Measurements from ENCODE around the gene HPCAL4.

DNA sequence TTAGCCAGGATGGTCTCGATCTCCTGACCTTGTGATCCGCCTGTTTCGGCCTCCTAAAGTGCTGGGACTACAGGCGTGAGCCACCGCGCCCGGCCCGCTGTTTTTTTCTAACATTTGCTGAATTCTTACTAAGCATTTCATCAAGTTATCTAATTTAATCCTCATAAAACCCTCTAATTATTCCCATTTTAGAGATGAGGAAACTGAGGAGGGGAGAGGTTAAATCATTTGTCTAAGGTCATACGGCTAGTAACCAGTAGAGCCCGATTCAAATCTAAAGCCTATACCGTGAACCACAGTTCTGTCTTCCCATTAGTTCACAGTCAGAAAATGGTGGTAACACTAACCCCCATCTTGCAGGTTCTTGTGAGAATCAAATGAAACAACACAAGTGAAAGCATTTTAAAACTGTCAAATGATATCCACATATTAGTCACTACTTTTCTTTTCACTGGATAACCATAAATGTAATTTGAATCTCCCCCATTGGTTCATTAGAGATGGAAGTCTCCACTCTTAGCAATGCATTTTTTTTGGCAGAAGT lies 62.4 kb downstream of the HPCAL4 start:
- TF ChIP-seq, protein P1, sequence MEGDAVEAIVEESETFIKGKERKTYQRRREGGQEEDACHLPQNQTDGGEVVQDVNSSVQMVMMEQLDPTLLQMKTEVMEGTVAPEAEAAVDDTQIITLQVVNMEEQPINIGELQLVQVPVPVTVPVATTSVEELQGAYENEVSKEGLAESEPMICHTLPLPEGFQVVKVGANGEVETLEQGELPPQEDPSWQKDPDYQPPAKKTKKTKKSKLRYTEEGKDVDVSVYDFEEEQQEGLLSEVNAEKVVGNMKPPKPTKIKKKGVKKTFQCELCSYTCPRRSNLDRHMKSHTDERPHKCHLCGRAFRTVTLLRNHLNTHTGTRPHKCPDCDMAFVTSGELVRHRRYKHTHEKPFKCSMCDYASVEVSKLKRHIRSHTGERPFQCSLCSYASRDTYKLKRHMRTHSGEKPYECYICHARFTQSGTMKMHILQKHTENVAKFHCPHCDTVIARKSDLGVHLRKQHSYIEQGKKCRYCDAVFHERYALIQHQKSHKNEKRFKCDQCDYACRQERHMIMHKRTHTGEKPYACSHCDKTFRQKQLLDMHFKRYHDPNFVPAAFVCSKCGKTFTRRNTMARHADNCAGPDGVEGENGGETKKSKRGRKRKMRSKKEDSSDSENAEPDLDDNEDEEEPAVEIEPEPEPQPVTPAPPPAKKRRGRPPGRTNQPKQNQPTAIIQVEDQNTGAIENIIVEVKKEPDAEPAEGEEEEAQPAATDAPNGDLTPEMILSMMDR (IDR thresholded peaks at IDR 0.05) = no peak
- TF ChIP-seq POLR2A (IDR thresholded peaks at IDR 0.05) (no peak), EP300 (IDR thresholded peaks at IDR 0.05) (no peak), POLR2AphosphoS5 (IDR thresholded peaks at IDR 0.05) (no peak)

All from gastroesophageal sphincter (tissue), 3 donors.